GM13977 (cell line): Measurements from ENCODE around the gene ZNF655.

Experiments used
- DNase-seq: peaks from one replicate; pipeline ENCODE4 v3.0.0; 2012; ENCODE audit warnings: low spot score
- in situ Hi-C: fragments of 300-500 bp; cut with MboI; formaldehyde crosslinking; loops from one replicate; pipeline ENCODE4 v1.12.0; 2022; ENCODE audit warnings: low sequenced_read_pairs, low pct_unique_long_range_greater_than_20kb, mixed read lengths, inconsistent platforms; ENCODE audit not compliant: unreplicated experiment
- TF ChIP-seq, protein P1 (sequence below): IDR thresholded peaks from 2 replicates; pipeline ENCODE4 v1.5.1; 2012; ENCODE audit warnings: mild to moderate bottlenecking, control low read depth; ENCODE audit not compliant: insufficient read depth; ENCODE audit errors: extremely low read depth, missing control alignments

Gene ZNF655

DNA sequence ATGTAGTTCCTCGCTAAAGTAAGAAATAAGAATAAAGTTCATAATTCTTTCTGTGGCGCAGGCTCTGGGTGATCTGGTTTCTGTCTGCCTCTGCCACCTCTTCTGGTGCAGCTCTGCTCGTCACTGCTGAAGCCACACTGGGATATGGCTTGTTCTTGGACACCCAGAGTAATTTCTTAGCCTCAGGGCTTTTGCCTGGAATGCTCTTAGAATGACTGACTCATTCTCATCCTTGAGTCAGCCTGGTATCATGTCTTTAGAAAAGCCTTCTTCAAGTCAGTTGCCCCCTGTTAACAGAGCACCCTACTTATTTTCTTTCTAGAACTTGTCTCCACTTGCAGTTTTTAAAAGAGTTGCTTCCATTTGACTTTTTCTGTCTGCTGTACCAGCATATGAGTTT is 60.3 kb downstream of the ZNF655 start:
- TF ChIP-seq, protein P1, sequence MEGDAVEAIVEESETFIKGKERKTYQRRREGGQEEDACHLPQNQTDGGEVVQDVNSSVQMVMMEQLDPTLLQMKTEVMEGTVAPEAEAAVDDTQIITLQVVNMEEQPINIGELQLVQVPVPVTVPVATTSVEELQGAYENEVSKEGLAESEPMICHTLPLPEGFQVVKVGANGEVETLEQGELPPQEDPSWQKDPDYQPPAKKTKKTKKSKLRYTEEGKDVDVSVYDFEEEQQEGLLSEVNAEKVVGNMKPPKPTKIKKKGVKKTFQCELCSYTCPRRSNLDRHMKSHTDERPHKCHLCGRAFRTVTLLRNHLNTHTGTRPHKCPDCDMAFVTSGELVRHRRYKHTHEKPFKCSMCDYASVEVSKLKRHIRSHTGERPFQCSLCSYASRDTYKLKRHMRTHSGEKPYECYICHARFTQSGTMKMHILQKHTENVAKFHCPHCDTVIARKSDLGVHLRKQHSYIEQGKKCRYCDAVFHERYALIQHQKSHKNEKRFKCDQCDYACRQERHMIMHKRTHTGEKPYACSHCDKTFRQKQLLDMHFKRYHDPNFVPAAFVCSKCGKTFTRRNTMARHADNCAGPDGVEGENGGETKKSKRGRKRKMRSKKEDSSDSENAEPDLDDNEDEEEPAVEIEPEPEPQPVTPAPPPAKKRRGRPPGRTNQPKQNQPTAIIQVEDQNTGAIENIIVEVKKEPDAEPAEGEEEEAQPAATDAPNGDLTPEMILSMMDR, result no peak
- no peak for DNase-seq
- in situ Hi-C loops, result no loop called here

DNA sequence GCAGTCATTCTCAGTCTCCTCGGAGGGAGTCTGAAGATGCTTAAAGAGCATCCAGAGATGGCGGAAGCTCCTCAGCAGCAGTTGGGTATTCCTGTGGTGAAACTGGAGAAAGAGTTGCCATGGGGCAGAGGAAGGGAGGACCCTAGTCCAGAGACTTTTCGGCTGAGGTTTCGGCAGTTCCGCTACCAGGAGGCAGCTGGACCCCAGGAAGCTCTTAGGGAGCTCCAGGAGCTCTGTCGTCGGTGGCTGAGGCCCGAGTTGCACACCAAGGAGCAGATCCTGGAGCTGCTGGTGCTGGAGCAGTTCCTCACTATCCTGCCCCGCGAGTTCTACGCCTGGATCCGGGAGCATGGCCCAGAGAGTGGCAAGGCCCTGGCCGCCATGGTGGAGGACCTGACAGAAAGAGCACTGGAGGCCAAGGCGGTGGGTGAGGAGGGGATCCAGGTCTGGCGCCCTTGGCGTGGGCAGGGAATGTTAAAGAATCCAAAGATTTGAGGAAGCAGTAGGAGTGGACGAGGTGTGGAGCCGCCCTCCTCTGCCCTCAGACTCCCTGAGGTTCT is 61.2 kb downstream of the ZNF655 start:
- no peak for DNase-seq
- TF ChIP-seq, protein P1, result no peak
- in situ Hi-C loops, result no loop called here

DNA sequence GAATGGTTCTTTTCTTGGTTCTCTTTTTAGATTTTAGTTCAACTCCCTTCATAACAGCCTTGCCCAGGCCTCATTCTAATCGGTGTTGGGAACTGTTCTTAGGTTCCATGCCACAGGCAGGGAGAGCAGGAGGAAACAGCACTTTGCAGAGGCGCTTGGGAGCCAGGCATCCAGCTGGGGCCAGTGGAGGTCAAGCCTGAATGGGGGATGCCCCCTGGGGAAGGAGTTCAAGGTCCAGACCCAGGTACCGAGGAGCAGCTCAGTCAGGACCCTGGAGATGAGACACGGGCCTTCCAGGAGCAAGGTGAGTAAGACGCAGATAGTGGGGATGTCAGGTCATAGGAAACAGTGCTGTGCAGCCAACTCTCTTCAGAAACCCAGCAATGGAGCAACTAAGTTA is 62.8 kb downstream of the ZNF655 start:
- in situ Hi-C loops, result no loop called here

DNA sequence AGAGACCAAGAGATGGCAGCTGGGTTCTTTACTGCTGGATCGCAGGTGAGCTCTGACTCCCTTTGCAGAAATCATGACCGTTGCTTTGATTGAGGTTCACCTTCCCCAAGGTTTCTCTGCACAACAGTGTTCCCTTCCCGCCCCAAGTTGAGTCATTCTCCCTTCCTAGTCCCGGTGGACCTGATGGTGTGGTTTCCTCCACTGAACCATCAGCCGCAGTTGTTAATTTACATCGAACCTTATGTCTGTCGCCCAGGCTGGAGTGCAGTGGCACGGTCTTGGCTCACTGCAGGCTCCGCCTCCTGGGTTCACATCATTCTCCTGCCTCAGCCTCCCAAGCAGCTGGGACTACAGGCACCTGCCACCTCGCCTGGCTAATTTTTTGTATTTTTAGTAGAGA is 64.2 kb downstream of the ZNF655 start:
- no peak for DNase-seq
- TF ChIP-seq, protein P1, result no peak
- in situ Hi-C loops, result no loop called here

More for the DNA sequence above, 62.8 kb downstream of the ZNF655 start:
- DNase-seq, result no peak
- TF ChIP-seq, protein P1, result no peak

DNA sequence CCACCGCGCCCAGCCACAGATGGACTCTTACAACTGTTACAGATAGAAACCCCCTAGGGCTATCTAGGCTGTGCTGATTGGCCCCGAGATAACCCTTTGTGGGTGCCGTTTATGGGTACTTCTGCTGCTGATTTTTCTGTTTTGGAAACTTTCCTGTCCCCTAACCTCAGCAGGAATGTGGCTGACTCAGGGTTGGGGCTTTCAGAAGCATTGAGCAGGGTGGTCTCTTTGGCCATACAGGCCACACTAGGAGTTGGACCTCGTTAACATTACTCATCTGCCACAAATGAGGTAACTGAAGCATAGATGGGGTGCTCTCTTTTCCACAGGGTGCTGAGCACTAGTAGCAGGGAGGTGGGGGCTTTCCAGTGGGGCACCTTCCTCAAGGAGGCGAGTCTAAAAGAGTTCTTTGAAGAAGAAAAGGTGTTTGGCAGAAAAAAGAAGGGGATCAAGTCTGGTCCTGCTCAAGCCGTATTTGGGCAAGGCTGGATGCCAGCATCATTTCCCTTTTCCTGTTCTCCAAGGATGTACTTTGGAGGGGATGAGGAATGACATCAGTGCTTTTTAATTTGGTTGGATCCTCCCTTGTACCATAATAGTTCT is 64.8 kb downstream of the ZNF655 start:
- in situ Hi-C loops, result no loop called here
- no peak for DNase-seq
- TF ChIP-seq, protein P1, result no peak

DNA sequence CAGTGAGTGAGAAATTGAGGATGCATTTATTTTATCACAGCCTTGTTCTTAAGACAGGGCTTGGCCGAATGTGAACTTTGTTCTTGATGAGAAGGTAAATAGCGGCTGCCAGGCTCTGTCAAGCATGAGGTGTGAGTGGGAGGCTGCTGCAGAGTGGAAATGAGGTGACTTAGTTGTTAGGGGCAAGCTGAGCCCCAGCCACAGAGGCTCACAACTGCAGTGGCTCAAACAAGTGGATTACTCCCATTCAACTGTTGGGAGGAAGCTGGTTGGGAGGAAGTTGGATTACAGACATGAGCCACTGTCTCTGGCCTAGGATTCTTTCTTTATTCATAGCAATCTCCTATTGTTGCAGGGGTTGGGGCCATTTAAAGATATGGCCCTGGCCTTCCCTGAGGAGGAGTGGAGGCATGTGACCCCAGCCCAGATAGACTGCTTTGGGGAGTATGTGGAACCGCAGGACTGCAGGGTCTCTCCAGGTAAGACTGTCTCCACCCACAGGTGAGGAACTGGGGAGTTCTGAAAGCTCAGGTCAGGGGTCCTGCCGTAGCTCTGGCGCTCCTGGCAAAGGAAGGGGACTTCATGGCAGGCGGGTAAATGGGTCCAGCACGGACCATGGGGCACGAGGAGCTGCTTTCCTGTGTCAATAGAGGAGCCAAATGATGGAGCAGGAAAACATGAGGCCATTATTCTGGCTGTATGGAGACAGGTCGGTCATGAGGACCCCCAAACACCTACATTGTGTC is 65.4 kb downstream of the ZNF655 start:
- in situ Hi-C loops, result no loop called here
- TF ChIP-seq, protein P1, result no peak
- no peak for DNase-seq
